NCI-H128 (cell line): Measurements from ENCODE around the gene WFDC5.

ENCODE experiments used
- DNase-seq: peaks from one replicate; lab custom pipeline; 2025; ENCODE audit not compliant: unreplicated experiment; lab: John Stamatoyannopoulos, UW

The WFDC5 gene

DNA sequence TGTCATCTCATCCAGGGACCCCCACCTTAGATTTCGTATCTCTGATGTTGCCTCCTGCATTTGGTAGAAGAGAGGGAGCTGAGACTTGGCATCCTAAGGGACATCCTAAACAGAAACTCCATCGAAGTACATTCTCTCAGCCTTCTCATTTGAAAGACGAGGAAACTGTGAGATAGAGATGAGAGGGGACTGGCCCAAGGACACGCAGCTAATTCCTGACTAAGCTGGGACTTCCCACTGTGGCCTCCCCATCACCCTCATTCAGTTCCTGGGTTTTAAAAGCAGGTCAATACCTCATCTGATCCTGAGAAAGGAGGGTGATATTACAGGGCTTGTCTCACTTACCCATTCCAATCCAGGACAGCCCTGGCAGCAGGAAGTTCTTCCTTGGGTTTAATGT is 855 bp upstream of the WFDC5 start:
- DNase-seq: no peak

DNA sequence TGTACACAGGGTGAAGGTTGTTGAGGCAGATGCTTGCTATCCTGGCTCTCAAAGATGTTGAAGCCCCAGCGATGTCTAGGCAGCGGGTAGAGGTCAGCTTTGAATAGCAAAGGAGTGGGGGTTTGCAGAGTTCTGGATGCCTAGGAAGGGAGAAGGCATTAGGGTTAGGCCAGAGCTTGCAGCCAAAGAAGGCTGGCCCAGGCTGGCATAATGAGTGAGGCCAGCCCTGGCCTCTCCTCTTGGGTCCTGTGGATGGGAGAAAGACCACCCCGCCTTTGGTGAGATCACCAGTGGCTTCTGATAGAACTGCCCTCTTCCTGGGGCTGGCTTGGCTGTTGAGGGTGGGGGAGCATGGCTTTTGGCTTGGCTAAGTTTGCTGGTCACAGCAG is 406 bp upstream of the WFDC5 start:
- no peak for DNase-seq

DNA sequence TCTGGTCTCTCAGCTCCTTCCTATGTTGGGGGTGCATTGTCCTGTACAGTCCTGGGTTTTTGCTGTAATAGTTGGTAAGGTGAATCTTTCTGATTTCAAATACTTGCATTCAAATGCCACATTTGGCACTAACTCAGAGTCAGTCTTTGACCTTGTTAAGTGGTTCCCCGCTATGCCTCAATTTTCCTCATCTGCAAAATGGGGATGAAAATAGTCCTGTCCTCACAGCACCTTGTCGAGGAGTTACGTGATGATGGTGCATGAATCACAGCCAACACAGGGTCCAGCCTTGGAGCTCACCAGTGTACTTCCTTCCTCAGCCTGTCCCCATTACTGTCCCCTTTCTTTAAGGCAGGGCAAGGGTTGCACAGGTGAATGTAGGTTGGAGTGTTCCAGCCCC is 1.1 kb downstream of the WFDC5 start:
- DNase-seq: no peak

DNA sequence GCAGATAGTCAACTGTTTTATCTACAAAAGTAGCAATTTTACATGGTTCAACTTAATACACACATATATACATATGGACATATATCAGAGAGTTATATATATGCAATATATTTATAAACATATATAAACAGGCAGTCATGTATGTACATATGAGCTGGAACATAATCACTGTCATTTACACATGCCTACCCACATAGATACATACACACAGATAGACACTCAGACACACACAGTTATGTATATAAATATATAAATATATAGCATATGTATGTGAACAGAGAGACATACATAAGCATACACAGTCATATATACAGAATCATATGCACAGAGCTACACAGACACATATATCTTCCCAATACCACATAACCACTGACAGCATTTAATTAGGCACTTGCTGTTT is 2.2 kb downstream of the WFDC5 start:
- DNase-seq: no peak

DNA sequence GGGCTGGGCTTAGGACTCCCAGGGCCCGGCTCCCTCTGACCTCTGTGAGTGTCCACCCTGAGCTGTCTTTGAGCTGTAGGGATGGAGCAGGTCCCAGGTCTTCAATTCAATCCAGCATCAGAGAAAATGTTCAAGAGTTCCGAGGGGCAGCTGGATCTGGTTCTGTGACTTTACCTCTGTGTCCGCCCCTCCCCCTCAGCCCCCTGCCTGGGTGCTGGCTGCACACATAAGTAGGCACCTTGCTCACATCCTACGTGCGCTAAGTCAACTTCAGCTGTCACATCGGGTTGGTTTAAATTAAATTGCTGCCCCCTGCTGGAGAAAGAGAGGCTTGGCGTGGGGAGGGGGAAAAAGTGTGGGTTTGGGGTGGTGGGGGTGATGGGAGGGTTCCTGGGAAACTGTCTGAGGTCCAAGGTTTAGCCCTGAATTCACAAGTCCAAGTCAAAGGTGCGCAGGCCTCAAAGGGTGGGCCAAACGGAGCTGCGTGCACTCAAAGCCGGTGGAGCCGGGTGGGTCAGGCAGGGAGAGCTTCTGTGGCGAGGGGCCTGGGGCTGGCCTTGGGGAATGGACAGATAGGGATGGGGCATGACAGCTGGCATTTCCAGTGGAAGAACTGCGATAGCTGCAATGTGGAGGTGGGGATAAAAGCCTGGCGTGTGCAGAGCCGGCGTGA is 3.0 kb downstream of the WFDC5 start:
- DNase-seq: no peak

DNA sequence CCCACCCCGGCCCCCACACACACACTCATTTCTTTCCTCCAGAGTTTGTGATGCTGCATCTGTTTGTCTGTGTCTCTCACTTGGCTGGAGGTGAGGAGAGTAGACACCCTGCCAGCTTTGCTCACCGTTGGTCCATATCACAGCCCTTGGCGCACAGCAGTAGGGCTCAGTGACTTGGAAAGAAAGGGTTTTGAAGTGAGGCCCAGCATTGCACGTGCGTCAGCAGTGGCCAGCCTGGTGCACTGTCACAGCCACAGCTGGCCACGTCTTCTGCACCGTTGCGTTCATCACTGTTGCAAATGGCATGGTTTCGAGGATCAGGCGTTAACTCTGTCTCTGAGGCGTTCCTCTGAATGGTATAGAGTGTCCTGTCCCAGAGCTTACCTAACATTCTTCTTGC is 3.7 kb downstream of the WFDC5 start:
- DNase-seq: no peak

DNA sequence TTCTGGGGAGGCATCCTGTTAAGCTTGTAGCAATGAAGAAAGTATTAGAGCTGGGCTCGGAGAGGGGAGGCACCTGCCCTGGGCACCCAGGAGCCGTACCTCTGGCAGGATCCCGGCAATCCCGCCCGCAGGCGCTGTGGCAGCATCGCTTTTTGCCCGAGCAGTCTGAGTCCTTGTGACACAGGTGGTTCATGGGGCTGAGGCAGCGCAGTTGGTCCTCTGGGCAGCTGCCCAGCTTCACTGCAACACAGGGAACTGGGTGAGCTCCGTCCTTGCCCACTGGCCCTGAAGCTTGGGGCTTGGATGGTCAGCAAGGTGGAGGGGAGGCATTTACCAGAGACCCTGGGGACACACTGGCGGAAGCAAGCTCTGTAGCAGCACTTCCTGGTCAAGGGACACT is 4.7 kb downstream of the WFDC5 start:
- no peak for DNase-seq

DNA sequence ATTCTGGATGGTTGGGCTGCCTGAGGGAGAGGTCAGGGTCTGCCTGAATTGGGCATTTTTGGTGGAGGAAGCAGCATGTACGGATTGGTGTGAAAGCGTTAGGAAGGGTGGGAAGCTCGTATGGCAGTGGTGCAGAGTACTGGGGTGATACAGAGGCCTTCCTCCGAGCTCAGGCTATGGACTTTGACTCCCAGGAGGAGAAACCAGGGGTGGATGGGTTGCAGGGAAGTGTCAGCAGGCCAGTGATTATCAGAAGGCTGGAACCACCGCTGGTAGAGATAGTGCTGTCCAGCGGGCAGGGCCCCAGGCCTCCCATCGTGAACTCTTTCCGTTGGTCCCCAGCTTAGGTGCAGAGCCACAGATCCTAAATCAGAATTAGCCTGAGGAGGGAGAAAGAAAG is 5.3 kb downstream of the WFDC5 start:
- no peak for DNase-seq

DNA sequence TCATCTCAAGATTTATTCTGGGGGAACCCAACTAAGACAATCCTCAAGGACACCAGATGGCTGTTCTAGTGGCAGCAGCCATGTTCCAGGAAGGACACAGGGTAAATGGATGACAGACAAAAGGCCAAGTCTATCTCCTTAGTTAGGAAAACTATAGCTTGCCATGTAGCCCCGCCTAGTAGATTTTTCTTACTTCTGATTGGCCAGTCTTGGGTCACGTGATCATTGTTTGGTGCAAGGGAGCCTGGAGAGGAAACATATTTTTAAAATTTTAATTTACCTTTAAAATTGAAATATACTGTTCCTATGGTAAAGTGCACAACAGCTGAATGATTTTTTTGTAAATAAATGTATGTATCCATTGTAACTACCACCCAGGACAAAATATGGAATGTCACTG is 9.7 kb downstream of the WFDC5 start:
- DNase-seq: no peak

DNA sequence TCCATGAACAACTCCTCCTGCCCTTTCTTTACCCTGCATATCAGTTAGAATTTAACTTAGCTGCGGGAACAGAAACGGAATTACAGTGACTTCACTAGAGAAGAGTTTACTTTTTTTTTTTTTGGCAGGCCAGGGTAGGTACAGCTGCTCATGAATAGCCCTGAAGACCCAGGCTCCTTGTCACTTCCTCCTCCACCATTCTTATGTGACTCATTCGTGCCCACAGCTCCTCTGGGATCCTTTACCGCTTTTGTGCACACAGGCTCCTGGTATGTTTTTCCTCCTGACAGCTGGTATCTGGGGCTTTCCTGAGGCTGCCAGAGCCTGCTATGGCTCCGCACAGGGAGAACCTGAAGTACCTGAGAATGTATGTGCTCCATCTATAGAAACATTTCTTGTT is 10.2 kb downstream of the WFDC5 start:
- no peak for DNase-seq

DNA sequence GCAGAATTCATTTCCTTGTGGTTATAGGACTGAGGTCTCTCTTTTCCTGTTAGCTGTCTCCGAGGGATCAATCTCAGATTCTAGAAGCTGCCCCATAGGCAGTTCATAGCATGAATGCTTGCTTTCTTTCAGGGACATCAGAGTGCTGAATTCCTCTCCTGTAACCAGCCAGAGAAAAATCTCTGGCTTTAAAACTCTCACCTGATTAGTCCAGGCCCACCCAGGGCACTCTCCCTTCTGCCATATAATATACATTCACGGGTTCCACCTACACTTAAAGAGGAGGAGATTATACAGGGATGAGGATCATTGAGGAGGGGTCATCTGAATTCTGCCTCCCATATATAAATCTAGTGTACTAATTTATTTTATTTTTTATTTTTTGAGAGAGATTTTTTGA is 11.9 kb downstream of the WFDC5 start:
- DNase-seq: no peak

DNA sequence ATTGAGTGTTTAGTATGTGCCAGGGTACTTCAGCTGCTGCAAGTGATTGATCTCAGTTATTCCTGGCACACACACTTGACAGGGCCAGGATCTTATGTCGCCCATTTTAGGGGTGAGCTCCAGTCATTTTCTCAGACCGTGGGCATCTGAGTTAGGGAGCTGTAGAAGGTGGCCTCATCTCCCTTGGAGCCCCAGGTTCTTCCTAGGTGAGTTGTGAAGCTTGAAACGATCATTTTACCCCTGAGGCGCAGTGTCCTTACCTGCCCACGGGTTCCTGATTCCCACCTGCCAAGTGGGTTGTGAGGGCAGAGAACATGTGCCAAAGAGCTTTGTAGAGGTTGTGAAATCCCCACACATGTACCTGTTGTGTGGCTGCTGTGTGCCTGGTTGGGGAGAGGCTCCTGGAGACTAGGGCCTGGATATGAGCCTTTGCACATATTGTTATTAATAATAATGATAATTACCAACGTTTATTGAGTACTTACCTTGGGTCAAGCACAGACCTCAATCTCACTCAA is 13.6 kb downstream of the WFDC5 start:
- no peak for DNase-seq

DNA sequence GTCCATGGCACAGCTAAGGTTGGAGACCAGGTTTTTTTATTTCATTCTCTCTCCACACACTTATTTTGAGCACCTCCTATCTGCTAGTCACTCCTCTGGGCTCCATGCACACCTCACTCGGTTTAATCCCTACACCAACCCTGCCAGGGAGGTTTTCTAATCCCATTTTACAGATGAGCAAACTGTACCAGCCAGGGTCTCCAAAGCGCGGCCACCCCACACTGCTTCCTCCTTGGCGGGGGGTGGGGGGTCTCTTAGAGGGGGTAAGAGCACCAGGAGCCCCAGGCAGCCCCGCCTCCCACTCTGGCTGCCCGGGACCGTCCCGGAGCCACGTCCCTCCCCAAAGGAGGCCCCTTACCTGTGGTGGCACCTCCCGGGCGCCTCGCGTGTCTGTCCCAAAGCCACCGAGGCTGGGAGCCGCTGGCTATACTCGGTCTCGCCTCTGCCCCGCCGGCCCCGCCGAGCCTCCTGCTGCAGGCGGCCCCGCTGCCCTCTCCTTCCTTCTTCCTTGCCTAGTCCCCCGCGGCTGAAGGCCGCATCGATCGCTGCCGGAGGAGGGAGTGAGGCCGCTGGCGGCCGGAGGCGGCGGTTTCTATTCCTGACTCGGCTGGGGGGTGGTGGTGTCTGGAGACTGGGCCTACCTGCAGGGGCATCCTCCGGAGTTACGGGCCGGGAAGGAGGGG is 14.3 kb downstream of the WFDC5 start, which contains the start of gene KCNS1:
Gene KCNS1 (minus strand): TSS at position 565 of the 683 bp plus-strand sequence. CDS start 1,891 bp downstream, outside the sequence.
- DNase-seq: no peak

DNA sequence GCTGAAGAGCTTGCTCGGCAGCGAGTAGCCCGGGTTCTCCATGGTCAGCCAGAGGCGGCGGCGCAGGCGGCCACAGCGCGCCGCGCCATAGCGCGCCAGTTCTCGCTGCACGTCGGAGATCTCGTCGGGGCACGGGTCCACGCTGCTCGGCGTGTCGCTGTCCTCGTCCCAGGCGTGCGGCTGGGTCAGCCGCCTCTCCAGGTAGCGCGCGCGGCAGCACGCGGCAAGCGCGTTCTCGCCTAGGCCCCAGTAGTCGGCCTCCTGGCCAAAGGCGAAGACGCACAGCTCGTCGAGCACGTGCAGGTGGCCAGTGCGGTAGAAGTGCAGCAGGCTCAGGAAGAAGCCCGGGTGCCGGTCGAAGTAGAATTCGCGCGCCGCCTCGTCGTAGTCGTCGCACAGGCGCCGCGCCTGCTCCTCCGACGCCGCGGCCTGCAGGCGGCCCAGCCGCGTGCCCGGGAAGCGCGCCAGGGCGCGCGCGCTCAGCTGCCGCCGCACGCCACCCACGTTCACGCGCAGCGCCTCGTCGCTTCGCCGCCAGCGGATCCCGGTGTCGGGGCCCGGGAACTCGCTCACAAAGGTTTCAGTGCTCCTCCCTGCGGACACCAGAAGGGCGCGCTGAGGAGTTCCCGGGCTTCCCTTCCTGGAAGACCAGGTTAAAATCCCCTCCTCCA is 16.7 kb downstream of the WFDC5 start:
- no peak for DNase-seq

DNA sequence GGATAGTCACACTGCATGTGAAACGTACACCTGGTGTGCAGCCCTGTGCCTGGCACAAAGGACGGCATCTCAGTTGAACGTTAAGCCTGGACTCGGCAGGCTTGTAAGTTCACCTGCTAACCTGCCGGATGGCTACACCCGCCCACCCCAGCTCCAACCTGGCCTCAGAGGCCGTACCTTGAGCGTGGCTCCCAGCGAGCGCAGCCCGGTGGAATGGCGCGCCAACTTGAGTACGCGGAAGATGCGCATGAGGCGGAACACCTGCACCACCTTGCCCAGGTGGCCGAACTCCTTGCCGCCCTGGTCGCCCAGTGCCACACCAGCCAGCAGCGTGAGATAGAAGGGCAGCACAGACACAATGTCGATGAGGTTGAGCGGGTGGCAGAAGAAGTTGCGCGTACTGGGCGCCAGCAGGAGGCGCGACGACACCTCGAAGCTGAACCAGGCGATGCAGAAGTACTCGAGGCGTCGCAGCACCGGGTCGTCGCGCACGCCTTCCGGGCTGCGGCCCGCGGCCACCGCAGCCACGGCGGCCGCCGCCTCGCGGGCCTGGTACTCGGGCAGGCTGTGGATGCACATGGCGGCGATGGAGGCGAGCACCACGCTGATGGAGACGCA is 17.4 kb downstream of the WFDC5 start:
- DNase-seq: no peak

DNA sequence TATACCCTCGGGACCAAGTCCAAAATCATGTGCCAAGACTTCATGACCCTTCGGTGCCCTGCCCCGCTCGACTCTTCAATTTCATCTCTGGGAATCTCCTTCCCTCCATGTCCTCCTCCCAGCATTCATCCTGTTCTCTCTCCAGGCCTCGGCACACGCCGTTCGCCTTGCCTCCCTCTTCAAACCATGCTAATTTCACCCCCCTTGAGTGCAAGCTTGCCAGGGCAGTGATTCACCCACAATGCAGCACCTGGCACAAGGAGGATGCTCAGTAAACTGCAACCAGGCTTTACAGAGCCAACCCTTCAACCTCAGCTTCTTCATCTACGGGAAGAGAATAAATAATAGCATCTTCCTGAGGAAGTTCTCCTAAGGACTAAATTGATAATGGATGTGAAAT is 18.2 kb downstream of the WFDC5 start:
- no peak for DNase-seq

DNA sequence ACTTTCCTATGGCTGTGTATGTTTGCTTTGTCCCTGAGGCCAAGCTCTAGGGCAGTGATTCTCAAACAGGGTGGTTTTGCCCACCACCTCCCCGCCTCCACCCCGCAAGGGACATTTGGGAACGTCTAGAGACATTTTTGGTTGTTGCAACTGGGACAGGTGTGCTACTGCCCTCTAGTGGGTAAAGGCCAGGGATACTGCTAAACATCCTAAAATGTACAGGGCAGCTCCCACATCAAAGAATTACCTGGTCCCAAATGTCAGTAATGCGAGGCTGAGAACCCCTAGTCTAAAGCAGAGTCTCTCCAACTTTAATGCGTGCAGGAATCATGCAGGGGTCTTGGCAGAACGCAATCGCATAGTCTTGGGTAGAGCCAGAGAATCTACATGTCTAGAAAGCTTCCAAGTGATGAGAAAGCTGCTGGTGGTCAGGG is 19.2 kb downstream of the WFDC5 start:
- DNase-seq: no peak

DNA sequence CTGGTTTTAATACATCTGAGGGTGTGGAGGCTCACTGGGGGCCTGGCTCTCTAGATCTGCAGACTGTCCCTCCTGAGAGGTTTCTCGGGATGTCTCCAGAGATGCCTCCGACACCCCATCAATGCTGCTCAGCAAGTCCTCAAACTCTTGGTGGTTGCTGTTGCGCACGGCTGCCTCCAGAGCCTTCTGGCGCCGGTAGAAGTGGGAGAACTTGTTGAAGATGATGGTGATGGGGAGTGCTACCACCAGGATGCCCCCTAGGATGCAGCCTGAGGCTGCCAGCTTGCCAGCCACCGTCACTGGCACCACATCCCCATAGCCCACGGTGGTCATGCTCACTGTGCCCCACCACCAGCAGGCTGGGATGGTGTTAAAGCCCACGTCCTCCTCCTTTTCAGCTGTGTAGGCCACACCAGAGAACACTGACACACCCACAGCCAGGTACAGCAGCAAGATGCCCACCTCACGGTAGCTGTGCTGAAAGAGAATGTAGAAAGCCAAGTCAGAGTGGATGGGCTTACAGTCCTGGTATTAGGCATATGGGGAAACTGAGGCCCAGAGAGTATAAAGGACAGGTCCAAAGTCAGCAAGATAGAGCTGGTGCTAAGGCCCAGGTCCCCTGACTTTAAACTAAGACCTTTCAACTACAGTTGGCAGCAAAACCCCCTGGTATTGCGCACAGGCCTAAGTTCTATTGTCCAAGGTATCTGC is 20.0 kb downstream of the WFDC5 start:
- DNase-seq: no peak

DNA sequence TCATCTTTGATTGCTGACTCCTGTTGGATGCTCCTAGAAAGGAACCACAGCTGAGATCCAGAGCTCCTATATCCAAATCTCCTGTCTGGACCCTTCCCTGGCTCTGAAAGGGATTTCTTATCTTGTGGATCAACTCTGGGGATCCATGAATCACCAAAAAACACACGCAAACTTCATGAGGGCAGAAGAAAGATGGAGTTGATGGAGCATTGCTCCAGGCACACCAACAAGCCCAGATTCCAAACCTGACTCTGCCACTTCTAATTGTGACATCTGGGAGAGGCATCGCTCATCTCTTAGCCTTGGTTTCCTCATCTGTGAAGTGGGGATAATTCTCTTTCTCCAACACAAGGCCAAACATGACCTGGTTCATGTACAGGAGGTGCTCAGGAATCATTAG is 20.8 kb downstream of the WFDC5 start:
- no peak for DNase-seq

DNA sequence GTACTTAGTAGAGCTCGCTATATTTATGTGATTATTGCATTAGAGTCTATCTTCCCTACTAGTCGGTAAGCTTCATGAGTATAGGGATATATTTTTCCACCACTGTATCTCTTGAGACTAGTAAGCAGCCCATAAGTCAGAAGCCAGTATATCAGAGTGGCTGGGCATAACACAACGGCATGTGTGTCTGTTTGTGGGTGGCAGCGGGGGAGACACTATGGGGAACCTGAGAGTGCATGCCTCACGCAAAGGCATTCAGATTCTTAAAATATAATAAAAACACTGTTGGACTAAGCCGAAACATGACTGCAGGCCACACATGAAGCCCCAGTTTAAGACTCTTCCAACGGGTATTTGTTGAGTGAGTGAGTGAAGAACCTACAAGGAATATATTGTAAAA is 22.1 kb downstream of the WFDC5 start:
- DNase-seq: no peak

DNA sequence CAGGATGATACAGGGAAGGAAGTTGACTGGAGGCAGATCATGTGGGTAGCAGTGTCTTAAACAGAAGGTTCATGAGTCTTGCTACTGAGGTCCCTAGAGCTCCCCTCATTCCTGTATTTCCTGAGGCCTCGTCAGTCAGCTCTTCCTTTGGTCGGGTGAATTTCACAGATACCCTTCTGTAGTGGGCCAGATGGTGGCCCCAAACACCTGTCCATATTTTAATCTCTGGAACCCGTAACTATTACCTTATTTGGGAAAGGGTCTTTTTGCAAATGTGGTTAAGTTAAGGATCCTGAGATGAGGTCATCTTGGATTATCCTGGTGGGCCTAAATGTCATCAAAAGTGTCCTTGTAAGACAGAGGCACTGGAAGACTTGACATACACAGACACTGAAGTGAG is 23.6 kb downstream of the WFDC5 start:
- no peak for DNase-seq
